ENCODE results near the gene GABRR3.

DNA sequence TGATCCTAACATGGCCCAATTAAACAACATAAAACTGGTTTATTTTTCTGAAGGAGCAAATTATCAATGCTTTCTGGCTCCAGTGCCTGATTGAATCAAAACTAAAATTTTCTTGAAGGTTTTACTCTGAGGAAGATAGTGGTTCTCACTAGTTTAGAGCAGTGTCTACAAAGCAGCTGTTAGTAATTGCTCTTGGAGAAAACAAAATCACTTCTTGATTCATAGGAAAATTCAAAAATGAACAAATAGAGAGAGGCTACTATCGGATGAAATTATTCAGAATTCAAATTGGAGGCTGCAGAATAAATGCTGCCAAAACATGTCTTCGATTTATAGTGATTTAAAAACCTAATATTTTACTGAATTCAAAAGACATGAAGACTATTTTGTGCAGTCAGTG, 47.8 kb downstream of the GABRR3 start:
- TF ChIP-seq, protein P1, sequence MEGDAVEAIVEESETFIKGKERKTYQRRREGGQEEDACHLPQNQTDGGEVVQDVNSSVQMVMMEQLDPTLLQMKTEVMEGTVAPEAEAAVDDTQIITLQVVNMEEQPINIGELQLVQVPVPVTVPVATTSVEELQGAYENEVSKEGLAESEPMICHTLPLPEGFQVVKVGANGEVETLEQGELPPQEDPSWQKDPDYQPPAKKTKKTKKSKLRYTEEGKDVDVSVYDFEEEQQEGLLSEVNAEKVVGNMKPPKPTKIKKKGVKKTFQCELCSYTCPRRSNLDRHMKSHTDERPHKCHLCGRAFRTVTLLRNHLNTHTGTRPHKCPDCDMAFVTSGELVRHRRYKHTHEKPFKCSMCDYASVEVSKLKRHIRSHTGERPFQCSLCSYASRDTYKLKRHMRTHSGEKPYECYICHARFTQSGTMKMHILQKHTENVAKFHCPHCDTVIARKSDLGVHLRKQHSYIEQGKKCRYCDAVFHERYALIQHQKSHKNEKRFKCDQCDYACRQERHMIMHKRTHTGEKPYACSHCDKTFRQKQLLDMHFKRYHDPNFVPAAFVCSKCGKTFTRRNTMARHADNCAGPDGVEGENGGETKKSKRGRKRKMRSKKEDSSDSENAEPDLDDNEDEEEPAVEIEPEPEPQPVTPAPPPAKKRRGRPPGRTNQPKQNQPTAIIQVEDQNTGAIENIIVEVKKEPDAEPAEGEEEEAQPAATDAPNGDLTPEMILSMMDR (IDR thresholded peaks at IDR 0.05; ENCODE audit: insufficient read depth, low read length): no peak
- no peak for TF ChIP-seq POLR2AphosphoS5 (IDR thresholded peaks at IDR 0.05; ENCODE audit: low read depth)
- no peak for TF ChIP-seq SPI1 (IDR thresholded peaks at IDR 0.05; ENCODE audit: borderline replicate concordance, low read depth)
- TF ChIP-seq GABPA (IDR thresholded peaks at IDR 0.05; ENCODE audit: low read depth): no peak
- TF ChIP-seq, protein P2, sequence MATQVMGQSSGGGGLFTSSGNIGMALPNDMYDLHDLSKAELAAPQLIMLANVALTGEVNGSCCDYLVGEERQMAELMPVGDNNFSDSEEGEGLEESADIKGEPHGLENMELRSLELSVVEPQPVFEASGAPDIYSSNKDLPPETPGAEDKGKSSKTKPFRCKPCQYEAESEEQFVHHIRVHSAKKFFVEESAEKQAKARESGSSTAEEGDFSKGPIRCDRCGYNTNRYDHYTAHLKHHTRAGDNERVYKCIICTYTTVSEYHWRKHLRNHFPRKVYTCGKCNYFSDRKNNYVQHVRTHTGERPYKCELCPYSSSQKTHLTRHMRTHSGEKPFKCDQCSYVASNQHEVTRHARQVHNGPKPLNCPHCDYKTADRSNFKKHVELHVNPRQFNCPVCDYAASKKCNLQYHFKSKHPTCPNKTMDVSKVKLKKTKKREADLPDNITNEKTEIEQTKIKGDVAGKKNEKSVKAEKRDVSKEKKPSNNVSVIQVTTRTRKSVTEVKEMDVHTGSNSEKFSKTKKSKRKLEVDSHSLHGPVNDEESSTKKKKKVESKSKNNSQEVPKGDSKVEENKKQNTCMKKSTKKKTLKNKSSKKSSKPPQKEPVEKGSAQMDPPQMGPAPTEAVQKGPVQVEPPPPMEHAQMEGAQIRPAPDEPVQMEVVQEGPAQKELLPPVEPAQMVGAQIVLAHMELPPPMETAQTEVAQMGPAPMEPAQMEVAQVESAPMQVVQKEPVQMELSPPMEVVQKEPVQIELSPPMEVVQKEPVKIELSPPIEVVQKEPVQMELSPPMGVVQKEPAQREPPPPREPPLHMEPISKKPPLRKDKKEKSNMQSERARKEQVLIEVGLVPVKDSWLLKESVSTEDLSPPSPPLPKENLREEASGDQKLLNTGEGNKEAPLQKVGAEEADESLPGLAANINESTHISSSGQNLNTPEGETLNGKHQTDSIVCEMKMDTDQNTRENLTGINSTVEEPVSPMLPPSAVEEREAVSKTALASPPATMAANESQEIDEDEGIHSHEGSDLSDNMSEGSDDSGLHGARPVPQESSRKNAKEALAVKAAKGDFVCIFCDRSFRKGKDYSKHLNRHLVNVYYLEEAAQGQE (IDR thresholded peaks at IDR 0.05; ENCODE audit: insufficient replicate concordance, low read depth): no peak

Data from HL-60 (cell line).